ENCODE measurements around the gene DPH6.

The DPH6 gene

GRCh38 chr15:35548435-35548834 lies 2.5 kb upstream of the DPH6 start:
- peaks cover 9% of the 10 kb centered on the region for H3K4me1 Mint-ChIP-seq
- no peak overlapping the region for H3K4me3 Mint-ChIP-seq
- no peak overlapping the region for H3K27ac Mint-ChIP-seq
- H3K9me3 Mint-ChIP-seq: peaks cover 6% of the 10 kb centered on the region
- no peaks in the 10 kb centered on the region for H3K27me3 Mint-ChIP-seq (ENCODE audit: low read depth)
- H3K36me3 Mint-ChIP-seq (ENCODE audit: low read depth): peaks cover 18% of the 10 kb centered on the region
- TF ChIP-seq CTCF (IDR thresholded peaks at IDR 0.05; ENCODE audit: unreplicated experiment in 3 of 3): no peak

- Mint-ChIP-seq H3K36me3 (ENCODE audit: low read depth) (peaks cover 18% of the 10 kb centered on the region), H3K27me3 (ENCODE audit: low read depth) (no peaks in the 10 kb centered on the region), H3K9me3 (peaks cover 6% of the 10 kb centered on the region), H3K4me1 (peaks cover 9% of the 10 kb centered on the region), H3K27ac (peak overlapping the region in 1 of 3 experiments; percentile 1), H3K4me3 (peak overlapping the region; percentile 14 to 27 (median 25))
- TF ChIP-seq CTCF (IDR thresholded peaks at IDR 0.05; ENCODE audit: unreplicated experiment in 3 of 3): no peak
Observed at GRCh38 chr15:35547775-35548364, 1.9 kb upstream of the DPH6 start.

GRCh38 chr15:35546511-35547381 lies 781 bp upstream of the DPH6 start:
- peaks cover 6% of the 10 kb centered on the region for H3K9me3 Mint-ChIP-seq
- H3K27ac Mint-ChIP-seq: peak overlapping the region; percentile 99
- no peaks in the 10 kb centered on the region for H3K27me3 Mint-ChIP-seq (ENCODE audit: low read depth)
- H3K36me3 Mint-ChIP-seq (ENCODE audit: low read depth): peaks cover 18% of the 10 kb centered on the region
- H3K4me1 Mint-ChIP-seq: peaks cover 9% of the 10 kb centered on the region
- TF ChIP-seq CTCF (IDR thresholded peaks at IDR 0.05; ENCODE audit: unreplicated experiment in 3 of 3): no peak
- H3K4me3 Mint-ChIP-seq: peak overlapping the region; percentile 95 to 98 (median 96)

- peak overlapping the region; percentile 99 for H3K27ac Mint-ChIP-seq
- peaks cover 6% of the 10 kb centered on the region for H3K9me3 Mint-ChIP-seq
- peaks cover 15% of the 10 kb centered on the region for H3K4me1 Mint-ChIP-seq
- TF ChIP-seq CTCF (IDR thresholded peaks at IDR 0.05; ENCODE audit: unreplicated experiment in 3 of 3): peak in 1 of 3 experiments; percentile 32
- peaks cover 18% of the 10 kb centered on the region for H3K36me3 Mint-ChIP-seq (ENCODE audit: low read depth)
- peak overlapping the region; percentile 95 to 98 (median 96) for H3K4me3 Mint-ChIP-seq
- H3K27me3 Mint-ChIP-seq (ENCODE audit: low read depth): no peaks in the 10 kb centered on the region
Observed at GRCh38 chr15:35545316-35545823, 595 bp downstream of the DPH6 start.

DNA sequence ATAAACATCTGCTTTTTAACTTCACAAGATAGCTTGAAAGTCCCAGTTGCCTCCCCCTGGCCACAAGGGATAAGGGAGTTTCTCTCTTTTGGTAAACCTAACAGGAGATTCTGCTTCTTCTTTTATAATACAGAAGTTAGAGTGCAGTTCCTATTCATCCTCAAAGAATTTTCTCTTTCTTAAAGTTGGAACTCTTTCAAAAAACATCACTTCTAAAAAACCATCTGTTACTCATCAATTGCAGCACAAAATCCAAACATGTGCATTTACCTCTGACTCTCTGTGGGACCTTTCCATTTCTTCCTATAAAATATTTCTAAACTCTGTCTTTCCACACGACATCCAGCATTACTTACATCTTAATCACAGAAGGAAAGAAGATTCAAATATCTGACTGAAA lies 5.1 kb downstream of the DPH6 start:
- peaks cover 15% of the 10 kb centered on the region for H3K4me1 Mint-ChIP-seq
- H3K9me3 Mint-ChIP-seq: no peaks in the 10 kb centered on the region
- peak overlapping the region; percentile 2 to 58 (median 18) for H3K27ac Mint-ChIP-seq
- no peaks in the 10 kb centered on the region for H3K27me3 Mint-ChIP-seq (ENCODE audit: low read depth)
- peaks cover 8% of the 10 kb centered on the region for H3K36me3 Mint-ChIP-seq (ENCODE audit: low read depth)
- H3K4me3 Mint-ChIP-seq: no peak overlapping the region
- no peak for TF ChIP-seq CTCF (IDR thresholded peaks at IDR 0.05; ENCODE audit: unreplicated experiment in 3 of 3)

Data from nephron (organoid).